Upper lobe of left lung (tissue), 6 donors: ENCODE results near the gene BPIFB2. TPM values are rescaled to one million over a fixed set of nuclear protein-coding genes. Genes with fewer than 3 reads are reported as not detected.

Source experiments
- ATAC-seq, 2 donors: fragments of 200-7000 bp; cut with Tn5 transposase; one replicate each; pipeline ENCODE4 v1.9.1; 2022; ENCODE audit warnings: mild to moderate bottlenecking in 2 of 2, moderate library complexity in 2 of 2; ENCODE audit not compliant: low FRiP score in 2 of 2
- DNase-seq, 2 donors: peaks; one replicate each; pipeline ENCODE4 v3.0.0-alpha.2; 2019 to 2020
- H3K27ac ChIP-seq, 4 donors: fragments of 200-600 bp; sonication (generic); one replicate each; pipeline ENCODE4 v1.5.1; 2016 to 2019
- H3K27me3 ChIP-seq, 4 donors: fragments of 200-600 bp; sonication (generic); one replicate each; pipeline ENCODE4 v1.5.1; 2017 to 2019
- H3K36me3 ChIP-seq, 4 donors: fragments of 200-600 bp; sonication (generic); one replicate each; pipeline ENCODE4 v1.5.1; 2016 to 2019
- H3K4me1 ChIP-seq, 4 donors: fragments of 200-600 bp; sonication (generic); one replicate each; pipeline ENCODE4 v1.5.1; 2018 to 2019
- H3K4me3 ChIP-seq, 4 donors: fragments of 200-600 bp; sonication (generic); one replicate each; pipeline ENCODE4 v1.5.1; 2017 to 2019; ENCODE audit warnings: mild to moderate bottlenecking in 2 of 4, moderate library complexity in 1 of 4
- H3K9me3 ChIP-seq, 4 donors: fragments of 200-600 bp; sonication (generic); one replicate each; pipeline ENCODE4 v1.5.1; 2018 to 2019
- CTCF ChIP-seq, 6 experiments: fragments of 450-650 bp in 4 of 6; fragments of 200-600 bp in 2 of 6; sonication (generic) in 2 of 6; IDR thresholded peaks; one replicate each; pipeline ENCODE4 v1.5.1; 2016 to 2019; ENCODE audit warnings: antibody characterized with exemption in 6 of 6
- EP300 ChIP-seq, 4 donors: sonication (generic); formaldehyde crosslinking; IDR thresholded peaks; one replicate each; pipeline ENCODE4 v1.5.1; 2017; ENCODE audit warnings: antibody characterized with exemption in 4 of 4, control low read depth in 2 of 4
- POLR2A ChIP-seq, 4 donors: fragments of 450-650 bp; IDR thresholded peaks; one replicate each; pipeline ENCODE4 v1.5.1; 2016 to 2017; ENCODE audit warnings: antibody characterized with exemption in 4 of 4, mild to moderate bottlenecking in 2 of 4
- POLR2AphosphoS5 ChIP-seq, 2 donors: sonication (generic); formaldehyde crosslinking; IDR thresholded peaks; one replicate each; pipeline ENCODE4 v1.5.1; 2017; ENCODE audit warnings: antibody characterized with exemption in 2 of 2
- WGBS, 2 donors: methylation state at CpG; one replicate each; pipeline ENCODE4 v1.1.5; 2017 to 2018; 5-methylcytosine and 5-hydroxymethylcytosine counted together
- total RNA-seq, 6 donors: library from RNA; depleted of rRNA in 4 of 6; stranded (reverse); fragments of >200 nt in 4 of 6; gene quantifications; one replicate each; pipeline versions ENCODE4 v1.1.0 to v1.2.1, GENCODE V29; 2016 to 2021
- donor health status: DM: no; HTN: no; CAD: no; lungs with moderate emphysema.
- donor health status: DM: no; HTN: yes; CAD: no; lungs with severe emphysema.

Gene BPIFB2
- total RNA-seq, 6 donors from 2014 or later, result 0.23 to 3.1 (median 0.27) TPM; not detected in 3

GRCh38 chr20:32965115-32965514 lies 42.4 kb upstream of the BPIFB2 start:
- DNase-seq (no peak), ATAC-seq (no peak)
- no peaks in the 10 kb centered on the region for H3K4me1 ChIP-seq
- H3K4me3 ChIP-seq, result no peak overlapping the region
- no peak overlapping the region for H3K27ac ChIP-seq
- H3K27me3 ChIP-seq, result no peaks in the 10 kb centered on the region
- TF ChIP-seq POLR2AphosphoS5 (IDR thresholded peaks at IDR 0.05), result no peak
- TF ChIP-seq CTCF (IDR thresholded peaks at IDR 0.05), result no peak
- no peak for TF ChIP-seq EP300 (IDR thresholded peaks at IDR 0.05)
- TF ChIP-seq POLR2A (IDR thresholded peaks at IDR 0.05), result no peak
- no peaks in the 10 kb centered on the region for H3K9me3 ChIP-seq
- no peaks in the 10 kb centered on the region for H3K36me3 ChIP-seq
- 75 to 83% methylated on average over 8 of the region's 8 CpGs for WGBS, 2 donors

GRCh38 chr20:32965581-32966373 lies 41.7 kb upstream of the BPIFB2 start:
- no peak for ATAC-seq
- 65 to 66% methylated on average over 8 to 12 of the region's 12 CpGs for WGBS, 2 donors

GRCh38 chr20:32966382-32966781 lies 41.1 kb upstream of the BPIFB2 start:
- WGBS, 2 donors, result 78 to 89% methylated on average over 4 of the region's 4 CpGs
- Histone ChIP-seq H3K27ac (no peak overlapping the region), H3K9me3 (no peaks in the 10 kb centered on the region), H3K36me3 (no peaks in the 10 kb centered on the region), H3K4me1 (no peaks in the 10 kb centered on the region), H3K27me3 (no peaks in the 10 kb centered on the region), H3K4me3 (no peak overlapping the region)
- ATAC-seq (no peak), DNase-seq (no peak)
- no peak for TF ChIP-seq POLR2A (IDR thresholded peaks at IDR 0.05)
- no peak for TF ChIP-seq POLR2AphosphoS5 (IDR thresholded peaks at IDR 0.05)
- no peak for TF ChIP-seq CTCF (IDR thresholded peaks at IDR 0.05)
- TF ChIP-seq EP300 (IDR thresholded peaks at IDR 0.05), result no peak

More at GRCh38 chr20:32965581-32966373, 41.7 kb upstream of the BPIFB2 start:
- no peak for TF ChIP-seq EP300 (IDR thresholded peaks at IDR 0.05)
- TF ChIP-seq CTCF (IDR thresholded peaks at IDR 0.05), result no peak
- no peak for TF ChIP-seq POLR2AphosphoS5 (IDR thresholded peaks at IDR 0.05)
- TF ChIP-seq POLR2A (IDR thresholded peaks at IDR 0.05), result no peak
- DNase-seq, result no peak
- no peak overlapping the region for H3K27ac ChIP-seq
- no peaks in the 10 kb centered on the region for H3K27me3 ChIP-seq
- H3K9me3 ChIP-seq, result no peaks in the 10 kb centered on the region
- H3K4me3 ChIP-seq, result no peak overlapping the region
- H3K4me1 ChIP-seq, result no peaks in the 10 kb centered on the region
- H3K36me3 ChIP-seq, result no peaks in the 10 kb centered on the region

- H3K9me3 ChIP-seq, result no peaks in the 10 kb centered on the region
- ATAC-seq, result no peak
- DNase-seq, result no peak
- H3K27ac ChIP-seq, result no peak overlapping the region
- peaks cover 0 to 7% (median 0%) of the 10 kb centered on the region in 4 donors for H3K4me1 ChIP-seq
- TF ChIP-seq POLR2A (IDR thresholded peaks at IDR 0.05) (no peak), CTCF (IDR thresholded peaks at IDR 0.05) (no peak), POLR2AphosphoS5 (IDR thresholded peaks at IDR 0.05) (no peak), EP300 (IDR thresholded peaks at IDR 0.05) (no peak)
- no peaks in the 10 kb centered on the region for H3K27me3 ChIP-seq
- whole genome bisulfite sequencing, 2 donors, result 70 to 73% methylated on average over 15 to 16 of the region's 16 CpGs
- no peaks in the 10 kb centered on the region for H3K36me3 ChIP-seq
- no peak overlapping the region for H3K4me3 ChIP-seq
Observed at GRCh38 chr20:32966881-32967781, 40.4 kb upstream of the BPIFB2 start.
